Karpas-422 (cell line): ENCODE measurements around the gene ZWILCH. TPM values are rescaled to one million over a fixed set of nuclear protein-coding genes. Genes with fewer than 3 reads are reported as not detected.
A peak's percentile ranks its signal among the peaks of the same experiment; 100 is the strongest.
"Not testable (repeated sequence)": the region's sequence is repeated elsewhere in the genome, so short reads cannot be mapped to it uniquely, and the experiment has no call there.

Experiments used
- DNase-seq: peaks from one replicate; pipeline ENCODE4 v3.0.0-alpha.2; 2015
- H2AFZ ChIP-seq: fragments of 200-600 bp; sonication (generic); 2 replicates; pipeline ENCODE4 v1.6.1; 2014; ENCODE audit warnings: antibody characterized with exemption, low read length, mixed read lengths
- H3K27ac ChIP-seq: fragments of 200-600 bp; sonication (generic); 2 replicates; pipeline ENCODE4 v1.5.1; 2014; ENCODE audit warnings: mild to moderate bottlenecking, low read length, moderate library complexity
- H3K27me3 ChIP-seq: fragments of 200-600 bp; sonication (generic); 2 replicates; pipeline ENCODE4 v1.6.1; 2014; ENCODE audit warnings: low read length, mixed read lengths
- H3K36me3 ChIP-seq: fragments of 200-600 bp; sonication (generic); 2 replicates; pipeline ENCODE4 v1.6.1; 2014; ENCODE audit warnings: low read length, mixed read lengths; ENCODE audit not compliant: insufficient read depth
- H3K4me1 ChIP-seq: fragments of 200-600 bp; sonication (generic); 2 replicates; pipeline ENCODE4 v1.6.1; 2014; ENCODE audit warnings: mild to moderate bottlenecking, low read length, mixed read lengths
- H3K4me2 ChIP-seq: fragments of 200-600 bp; sonication (generic); 2 replicates; pipeline ENCODE4 v1.6.1; 2014; ENCODE audit warnings: low read length, low read depth, mild to moderate bottlenecking; ENCODE audit not compliant: poor library complexity, severe bottlenecking
- H3K4me3 ChIP-seq: fragments of 200-600 bp; sonication (generic); 2 replicates; pipeline ENCODE4 v1.5.1; 2014; ENCODE audit warnings: mild to moderate bottlenecking, antibody characterized with exemption, low read length, mixed read lengths
- H3K79me2 ChIP-seq: fragments of 200-600 bp; sonication (generic); 2 replicates; pipeline ENCODE4 v1.6.1; 2014; ENCODE audit warnings: mild to moderate bottlenecking, low read length, mixed read lengths
- H3K9ac ChIP-seq: fragments of 200-600 bp; sonication (generic); 2 replicates; pipeline ENCODE4 v1.6.0; 2014; ENCODE audit warnings: low read length
- H3K9me2 ChIP-seq: fragments of 200-600 bp; sonication (generic), shearing (Covaris generic); replicated peaks from 2 replicates; pipeline ENCODE4 v1.6.0; 2014; ENCODE audit warnings: mild to moderate bottlenecking, low read length, moderate library complexity; ENCODE audit not compliant: insufficient read depth
- H3K9me3 ChIP-seq: fragments of 300-700, 200-600 bp; sonication (generic); 2 replicates; pipeline ENCODE4 v1.6.1; 2014; ENCODE audit warnings: low read length, mixed read lengths
- H4K20me1 ChIP-seq: fragments of 200-600 bp; sonication (generic); 2 replicates; pipeline ENCODE4 v1.6.1; 2014; ENCODE audit warnings: mild to moderate bottlenecking, antibody characterized with exemption, low read length, low read depth; ENCODE audit not compliant: insufficient read depth
- total RNA-seq: library from RNA; depleted of rRNA; stranded (reverse); fragments of >200 nt; shearing (Covaris generic); gene quantifications from 2 replicates; pipeline ENCODE4 v1.2.3, GENCODE V29; 2014; ENCODE audit warnings: low replicate concordance

Gene ZWILCH
- total RNA-seq, 1 experiment from 2014 or later: 20.8 TPM

GRCh38 chr15:66494262-66494661 lies 10.9 kb upstream of the ZWILCH start:
- Histone ChIP-seq H3K36me3 (peaks cover 43% of the 10 kb centered on the region), H3K4me1 (peaks cover 22% of the 10 kb centered on the region), H3K27me3 (no peaks in the 10 kb centered on the region), H3K79me2 (peaks cover 32% of the 10 kb centered on the region), H3K4me2 (no peak overlapping the region), H3K9me2 (no peaks in the 10 kb centered on the region), H3K27ac (no peak overlapping the region), H2AFZ (no peak overlapping the region), H4K20me1 (peaks cover 8% of the 10 kb centered on the region), H3K9ac (no peak overlapping the region), H3K9me3 (no peaks in the 10 kb centered on the region), H3K4me3 (no peak overlapping the region)
- DNase-seq: no peak

GRCh38 chr15:66496951-66497501 lies 8.1 kb upstream of the ZWILCH start:
- Histone ChIP-seq H3K4me2 (peak overlapping the region; percentile 74), H3K36me3 (peaks cover 53% of the 10 kb centered on the region), H3K79me2 (peaks cover 33% of the 10 kb centered on the region), H4K20me1 (peaks cover 19% of the 10 kb centered on the region), H3K9me3 (no peaks in the 10 kb centered on the region), H3K27ac (peak overlapping the region; percentile 66), H3K27me3 (no peaks in the 10 kb centered on the region), H3K9ac (peak overlapping the region; percentile 91), H3K9me2 (no peaks in the 10 kb centered on the region), H3K4me1 (peaks cover 27% of the 10 kb centered on the region), H3K4me3 (peak overlapping the region; percentile 95), H2AFZ (no peak overlapping the region)
- DNase-seq: peak; percentile 70

GRCh38 chr15:66497502-66498455 lies 7.3 kb upstream of the ZWILCH start, which contains the start of gene SNAPC5:
Gene SNAPC5 (minus strand): TSS chr15:66497762. CDS start chr15:66497731, 31 bp downstream.
- H3K36me3 ChIP-seq: peaks cover 54% of the 10 kb centered on the region

GRCh38 chr15:66498501-66499386 lies 6.4 kb upstream of the ZWILCH start:
- Histone ChIP-seq H3K4me2 (no peak overlapping the region), H3K79me2 (peaks cover 48% of the 10 kb centered on the region), H3K9me3 (no peaks in the 10 kb centered on the region), H3K9ac (no peak overlapping the region), H3K36me3 (peaks cover 58% of the 10 kb centered on the region), H3K9me2 (no peaks in the 10 kb centered on the region), H3K27me3 (no peaks in the 10 kb centered on the region), H4K20me1 (peaks cover 36% of the 10 kb centered on the region), H3K4me3 (no peak overlapping the region), H3K4me1 (peaks cover 45% of the 10 kb centered on the region), H3K27ac (peak overlapping the region; percentile 60), H2AFZ (no peak overlapping the region)
- peak; percentile 76 for DNase-seq

More at GRCh38 chr15:66497502-66498455, 7.3 kb upstream of the ZWILCH start, which contains the start of gene SNAPC5:
- Histone ChIP-seq H2AFZ (no peak within 1 kb of the TSS), H3K27me3 (no peaks in the 10 kb centered on the region), H3K9me3 (no peaks in the 10 kb centered on the region), H3K4me1 (peaks cover 35% of the 10 kb centered on the region), H3K27ac (peak within 1 kb of the TSS; percentile 66), H3K4me3 (peak within 1 kb of the TSS; percentile 95), H4K20me1 (peaks cover 26% of the 10 kb centered on the region), H3K9me2 (no peaks in the 10 kb centered on the region), H3K9ac (peak within 1 kb of the TSS; percentile 91), H3K4me2 (peak within 1 kb of the TSS; percentile 74), H3K79me2 (peaks cover 38% of the 10 kb centered on the region)
- DNase-seq: peak; percentile 98

GRCh38 chr15:66500346-66500745 lies 4.8 kb upstream of the ZWILCH start:
- not testable (repeated sequence) for H3K27me3 ChIP-seq, H2AFZ ChIP-seq, H3K4me2 ChIP-seq, H3K27ac ChIP-seq, H3K9ac ChIP-seq, H3K9me3 ChIP-seq, H3K4me3 ChIP-seq, H3K9me2 ChIP-seq
- Histone ChIP-seq H4K20me1 (peaks cover 40% of the 10 kb centered on the region), H3K79me2 (peaks cover 58% of the 10 kb centered on the region), H3K36me3 (peaks cover 47% of the 10 kb centered on the region), H3K4me1 (peaks cover 45% of the 10 kb centered on the region)
- peak; percentile 37 for DNase-seq

GRCh38 chr15:66502491-66502890 lies 2.6 kb upstream of the ZWILCH start:
- Histone ChIP-seq H3K9me3 (no peaks in the 10 kb centered on the region), H3K27ac (no peak overlapping the region), H3K9ac (no peak overlapping the region), H4K20me1 (peaks cover 40% of the 10 kb centered on the region), H3K4me1 (peaks cover 41% of the 10 kb centered on the region), H3K4me2 (peak overlapping the region; percentile 89), H3K4me3 (peak overlapping the region; percentile 83; the same call in 1 of the 2 replicates), H3K9me2 (no peaks in the 10 kb centered on the region), H3K36me3 (peaks cover 43% of the 10 kb centered on the region), H2AFZ (no peak overlapping the region), H3K79me2 (peaks cover 56% of the 10 kb centered on the region), H3K27me3 (no peaks in the 10 kb centered on the region)
- DNase-seq: no peak

GRCh38 chr15:66503041-66503648 lies 2.0 kb upstream of the ZWILCH start:
- peak; percentile 44 for DNase-seq
- Histone ChIP-seq H3K9ac (peak overlapping the region; percentile 90), H3K79me2 (peaks cover 63% of the 10 kb centered on the region), H3K36me3 (peaks cover 43% of the 10 kb centered on the region), H4K20me1 (peaks cover 38% of the 10 kb centered on the region), H3K27ac (peak overlapping the region; percentile 86), H3K4me1 (peaks cover 42% of the 10 kb centered on the region), H3K4me3 (peak overlapping the region; percentile 83), H3K4me2 (peak overlapping the region; percentile 89)
- H3K27me3 ChIP-seq, H3K9me2 ChIP-seq, H2AFZ ChIP-seq, H3K9me3 ChIP-seq: not testable (repeated sequence)
